K562 (cell line): ENCODE data around the gene DMD. TPM values are rescaled to one million over a fixed set of nuclear protein-coding genes. Genes with fewer than 3 reads are reported as not detected.

ENCODE experiments used
- ATAC-seq: fragments of 200-7000 bp; cut with Tn5 transposase; 3 replicates; pipeline ENCODE4 v1.9.1; 2020; ENCODE audit warnings: moderate library complexity
- BruUV-seq: library from RNA; stranded (reverse); fragments of 400-500 nt; replicated peaks from 2 replicates; lab custom pipeline; 2021; lab: Mats Ljungman, UMichigan
- CTCF ChIA-PET: fragments of 300-600 bp; formaldehyde crosslinking; extraction: SDS; loops from one replicate; lab custom pipeline; 2021; ENCODE audit warnings: low intra/inter-chr PET ratio; lab: Yijun Ruan, JAX
- POLR2A ChIA-PET: fragments of 300-600, 350-650 bp; sonication (Branson Sonifier 250); formaldehyde crosslinking; extraction: SDS; loops from one replicate; lab custom pipeline; 2021; ENCODE audit warnings: antibody characterized with exemption, inconsistent platforms; lab: Yijun Ruan, JAX
- DNase-seq, 4 experiments: peaks; one replicate each; pipeline versions ENCODE4 v3.0.0 to v3.0.0-alpha.2; 2011 to 2018; ENCODE audit warnings: low spot score in 3 of 4, mixed read lengths in 3 of 4; ENCODE audit errors: extremely low read depth in 1 of 4
- FAIRE-seq: peaks from 2 replicates; lab custom pipeline; 2011; peaks lifted over from hg19 to GRCh38; lab: Jason Lieb, UNC
- H2AFZ ChIP-seq: 2 replicates; pipeline ENCODE4 v1.6.0; 2011; ENCODE audit warnings: low read depth, low read length, control low read depth, inconsistent platforms
- H3K27ac ChIP-seq: fragments of 200-600 bp; 3 replicates; pipeline ENCODE4 v1.8.0; 2011; ENCODE audit warnings: low read depth, mild to moderate bottlenecking, control low read depth, inconsistent platforms, low read length, moderate library complexity, mixed read lengths; ENCODE audit errors: extremely low read depth
- H3K27me3 ChIP-seq, 2 experiments: fragments of 300-600 bp in 1 of 2; 2 replicates in 1 of 2; 3 replicates in 1 of 2; pipeline versions ENCODE4 v1.6.0 to v1.8.0; 2011; ENCODE audit warnings: inconsistent platforms in 2 of 2, low read length in 2 of 2, mild to moderate bottlenecking in 1 of 2, mixed read lengths in 1 of 2, moderate library complexity in 1 of 2; ENCODE audit not compliant: control insufficient read depth in 2 of 2, insufficient read depth in 2 of 2
- H3K36me3 ChIP-seq: fragments of 300-600 bp; 3 replicates; pipeline ENCODE4 v1.8.0; 2011; ENCODE audit warnings: mild to moderate bottlenecking, low read length, inconsistent platforms; ENCODE audit not compliant: control insufficient read depth, insufficient read depth
- H3K4me1 ChIP-seq, 2 experiments: fragments of 200-600 bp in 1 of 2; replicated peaks in 1 of 2; 2 replicates in 1 of 2; 3 replicates in 1 of 2; pipeline versions ENCODE4 v1.5.1 to v1.8.0; 2011; ENCODE audit warnings: inconsistent platforms in 2 of 2, low read length in 2 of 2, mild to moderate bottlenecking in 1 of 2, mixed read lengths in 1 of 2, moderate library complexity in 1 of 2; ENCODE audit not compliant: control insufficient read depth in 2 of 2, insufficient read depth in 2 of 2
- H3K4me2 ChIP-seq: 2 replicates; pipeline ENCODE4 v1.6.1; 2011; ENCODE audit warnings: low read length, control low read depth, inconsistent platforms, mixed read lengths; ENCODE audit not compliant: insufficient read depth
- H3K4me3 ChIP-seq: fragments of 200-600 bp; sonication (generic), shearing (Covaris generic); 2 replicates; pipeline ENCODE4 v1.5.1; 2016; ENCODE audit warnings: control low read depth, inconsistent platforms
- H3K79me2 ChIP-seq: fragments of 200-600 bp; 3 replicates; pipeline ENCODE4 v1.8.0; 2011; ENCODE audit warnings: low read length, inconsistent platforms; ENCODE audit not compliant: control insufficient read depth, insufficient read depth
- H3K9ac ChIP-seq, 2 experiments: 2 replicates each; pipeline versions ENCODE4 v1.6.0 to v1.6.1; 2011; ENCODE audit warnings: low read depth in 2 of 2, low read length in 2 of 2, control low read depth in 1 of 2, inconsistent platforms in 1 of 2, mild to moderate bottlenecking in 1 of 2, mixed read lengths in 1 of 2; ENCODE audit not compliant: insufficient read depth in 1 of 2
- H3K9me1 ChIP-seq: one replicate; pipeline ENCODE4 v1.6.0; 2011; ENCODE audit warnings: inconsistent platforms, mild to moderate bottlenecking, low read length, moderate library complexity; ENCODE audit not compliant: control insufficient read depth, insufficient read depth
- H3K9me3 ChIP-seq: replicated peaks from 2 replicates; pipeline ENCODE4 v1.5.1; 2011; ENCODE audit warnings: low read depth, low read length, inconsistent platforms; ENCODE audit not compliant: control insufficient read depth, insufficient read depth
- H4K20me1 ChIP-seq: replicated peaks from 2 replicates; pipeline ENCODE4 v1.6.1; 2011; ENCODE audit warnings: low read length, inconsistent platforms, mixed read lengths; ENCODE audit not compliant: control insufficient read depth, insufficient read depth
- BRF2 ChIP-seq: IDR thresholded peaks from 3 replicates; pipeline ENCODE4 v1.6.1; 2011; ENCODE audit warnings: borderline replicate concordance, mild to moderate bottlenecking; ENCODE audit not compliant: insufficient read length, insufficient read depth
- GTF2F1 ChIP-seq: IDR thresholded peaks from 2 replicates; pipeline ENCODE4 v1.6.1; 2011; ENCODE audit warnings: low read depth, low read length, improper control_type of control experiment
- MIER1 ChIP-seq: fragments of 450-650 bp; IDR thresholded peaks from 2 replicates; pipeline ENCODE4 v1.6.1; 2016; ENCODE audit warnings: antibody characterized with exemption, mild to moderate bottlenecking, low read depth
- NRF1 ChIP-seq, 2 experiments: fragments of 450-650 bp; IDR thresholded peaks in 1 of 2; conservative IDR thresholded peaks in 1 of 2; 2 replicates each; pipeline ENCODE4 v1.6.1; 2014; ENCODE audit warnings: mild to moderate bottlenecking in 2 of 2
- PHF21A ChIP-seq: fragments of 450-650 bp; IDR thresholded peaks from 2 replicates; pipeline ENCODE4 v1.6.1; 2017; ENCODE audit warnings: low read depth, borderline replicate concordance
- PHF8 ChIP-seq: fragments of 200-600 bp; sonication (generic); IDR thresholded peaks from 2 replicates; pipeline ENCODE4 v1.6.1; 2012; ENCODE audit warnings: mixed run types, mild to moderate bottlenecking, inconsistent platforms, low read length, moderate library complexity, borderline replicate concordance
- SMAD4 ChIP-seq: fragments of 250-450 bp; sonication (Bioruptor Pico); conservative IDR thresholded peaks from 2 replicates; pipeline ENCODE4 v1.8.0; 2021; ENCODE audit warnings: inconsistent platforms, mild to moderate bottlenecking, moderate library complexity
- SMARCA4 ChIP-seq: fragments of 450-650 bp; IDR thresholded peaks from 2 replicates; pipeline ENCODE4 v1.6.1; 2016
- SUPT5H ChIP-seq: fragments of 450-650 bp; IDR thresholded peaks from 2 replicates; pipeline ENCODE4 v1.6.1; 2016
- ZNF184 ChIP-seq: sonication (generic); formaldehyde crosslinking; IDR thresholded peaks from 2 replicates; pipeline ENCODE4 v1.5.0; 2020; ENCODE audit warnings: missing genetic modification reagents
- WGBS: fragments of 100-300 bp; shearing (Covaris generic); methylation state at CpG from one replicate; pipeline ENCODE4 v1.1.6; 2016; ENCODE audit warnings: low coverage, mixed read lengths; ENCODE audit not compliant: insufficient coverage; ENCODE audit errors: missing lambda C conversion rate; 5-methylcytosine and 5-hydroxymethylcytosine counted together
- in situ Hi-C: fragments of 300-500 bp; cut with MboI; formaldehyde crosslinking; loops from 4 replicates; pipeline ENCODE4 v1.15.0; 2018; ENCODE audit warnings: inconsistent platforms, mixed read lengths
- intact Hi-C: fragments of 100-400 bp; cut with micrococcal nuclease; formaldehyde crosslinking; loops from 2 replicates; pipeline ENCODE4 v1.14.2; 2022
- polyA plus RNA-seq, 8 experiments: library from polyadenylated mRNA; depleted of rRNA in 4 of 8; stranded (reverse) in 5 of 8; unstranded in 3 of 8; fragments of >200 nt; fragmentation: Nextera tagmentation in 2 of 8; fragmentation: Illumina TruSeq in 1 of 8; extraction: Ambion mirVana in 2 of 8; extraction: Trizol in 1 of 8; gene quantifications; 2 replicates each; pipeline versions ENCODE4 v1.2.1 to v1.2.3, GENCODE V29; 2011 to 2014; ENCODE audit warnings: inconsistent platforms in 1 of 8, missing spikeins in 1 of 8
- total RNA-seq, 7 experiments: library from RNA; depleted of rRNA in 6 of 7; stranded (reverse); fragments of >200 nt in 6 of 7; fragmentation: Illumina TruSeq in 2 of 7; extraction: Trizol in 2 of 7; gene quantifications; 2 replicates each; pipeline versions ENCODE4 v1.2.1 to v1.2.3, GENCODE V29; 2011 to 2021; ENCODE audit warnings: low replicate concordance in 1 of 7
- TF ChIP-seq, protein P1 (sequence below): fragments of 200-800 bp; sonication (Bioruptor generic); IDR thresholded peaks from 2 replicates; pipeline ENCODE4 v1.6.1; 2016; ENCODE audit warnings: missing genetic modification characterization, missing compliant biosample characterization

The DMD gene
- total and polyA plus RNA-seq, 9 of the 15 experiments (the other 6 are each of a cell fraction or from before 2014, with no cell fraction given): 3.8 to 20.4 (median 11.4) TPM

GRCh38 chrX:31236231-31236630, 1975.1 kb downstream of the DMD start:
- POLR2A ChIA-PET: no interaction called here
- in situ Hi-C loops: no loop called here
- ATAC-seq: no peak

More at GRCh38 chrX:31236231-31236630, 1975.1 kb downstream of the DMD start:
- H3K9me3 ChIP-seq: no peaks in the 10 kb centered on the region
- H3K27ac ChIP-seq: no peak overlapping the region
- H3K27me3 ChIP-seq: no peaks in the 10 kb centered on the region
- no peaks in the 10 kb centered on the region; the same call in 1 of the 2 replicates for H4K20me1 ChIP-seq
- no peak overlapping the region for H2AFZ ChIP-seq
- intact Hi-C loops: no loop called here
- no peaks in the 10 kb centered on the region for H3K36me3 ChIP-seq
- H3K4me2 ChIP-seq: no peak overlapping the region
- TF ChIP-seq SMARCA4 (no peak), ZNF184 (CRISPR knock-in tag) (no peak), SMAD4 (CRISPR knock-in tag) (no peak), SUPT5H (no peak), MIER1 (no peak), PHF8 (no peak), GTF2F1 (no peak), NRF1 (conservative IDR thresholded peaks at IDR 0.05 in 1 of 2, IDR thresholded peaks at IDR 0.05 in 1 of 2) (no peak), BRF2 (no peak), PHF21A (no peak)
- TF ChIP-seq, protein P1, sequence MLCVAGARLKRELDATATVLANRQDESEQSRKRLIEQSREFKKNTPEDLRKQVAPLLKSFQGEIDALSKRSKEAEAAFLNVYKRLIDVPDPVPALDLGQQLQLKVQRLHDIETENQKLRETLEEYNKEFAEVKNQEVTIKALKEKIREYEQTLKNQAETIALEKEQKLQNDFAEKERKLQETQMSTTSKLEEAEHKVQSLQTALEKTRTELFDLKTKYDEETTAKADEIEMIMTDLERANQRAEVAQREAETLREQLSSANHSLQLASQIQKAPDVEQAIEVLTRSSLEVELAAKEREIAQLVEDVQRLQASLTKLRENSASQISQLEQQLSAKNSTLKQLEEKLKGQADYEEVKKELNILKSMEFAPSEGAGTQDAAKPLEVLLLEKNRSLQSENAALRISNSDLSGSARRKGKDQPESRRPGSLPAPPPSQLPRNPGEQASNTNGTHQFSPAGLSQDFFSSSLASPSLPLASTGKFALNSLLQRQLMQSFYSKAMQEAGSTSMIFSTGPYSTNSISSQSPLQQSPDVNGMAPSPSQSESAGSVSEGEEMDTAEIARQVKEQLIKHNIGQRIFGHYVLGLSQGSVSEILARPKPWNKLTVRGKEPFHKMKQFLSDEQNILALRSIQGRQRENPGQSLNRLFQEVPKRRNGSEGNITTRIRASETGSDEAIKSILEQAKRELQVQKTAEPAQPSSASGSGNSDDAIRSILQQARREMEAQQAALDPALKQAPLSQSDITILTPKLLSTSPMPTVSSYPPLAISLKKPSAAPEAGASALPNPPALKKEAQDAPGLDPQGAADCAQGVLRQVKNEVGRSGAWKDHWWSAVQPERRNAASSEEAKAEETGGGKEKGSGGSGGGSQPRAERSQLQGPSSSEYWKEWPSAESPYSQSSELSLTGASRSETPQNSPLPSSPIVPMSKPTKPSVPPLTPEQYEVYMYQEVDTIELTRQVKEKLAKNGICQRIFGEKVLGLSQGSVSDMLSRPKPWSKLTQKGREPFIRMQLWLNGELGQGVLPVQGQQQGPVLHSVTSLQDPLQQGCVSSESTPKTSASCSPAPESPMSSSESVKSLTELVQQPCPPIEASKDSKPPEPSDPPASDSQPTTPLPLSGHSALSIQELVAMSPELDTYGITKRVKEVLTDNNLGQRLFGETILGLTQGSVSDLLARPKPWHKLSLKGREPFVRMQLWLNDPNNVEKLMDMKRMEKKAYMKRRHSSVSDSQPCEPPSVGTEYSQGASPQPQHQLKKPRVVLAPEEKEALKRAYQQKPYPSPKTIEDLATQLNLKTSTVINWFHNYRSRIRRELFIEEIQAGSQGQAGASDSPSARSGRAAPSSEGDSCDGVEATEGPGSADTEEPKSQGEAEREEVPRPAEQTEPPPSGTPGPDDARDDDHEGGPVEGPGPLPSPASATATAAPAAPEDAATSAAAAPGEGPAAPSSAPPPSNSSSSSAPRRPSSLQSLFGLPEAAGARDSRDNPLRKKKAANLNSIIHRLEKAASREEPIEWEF (CRISPR knock-in tag): no peak
- BruUV-seq: no TSS peak
- H3K79me2 ChIP-seq: no peaks in the 10 kb centered on the region
- H3K9me1 ChIP-seq: no peaks in the 10 kb centered on the region
- no peak overlapping the region for H3K9ac ChIP-seq
- CTCF ChIA-PET: no interaction called here
- DNase-seq (no peak), FAIRE-seq (no peak)
- WGBS: 29% methylated on average over 6 of the region's 6 CpGs
- no peak overlapping the region for H3K4me3 ChIP-seq
- H3K4me1 ChIP-seq: no peaks in the 10 kb centered on the region
